Retinal pigment epithelial cell (primary cell): ENCODE measurements around the gene ERICH6.
"Not testable (repeated sequence)": the region's sequence is repeated elsewhere in the genome, so short reads cannot be mapped to it uniquely, and the experiment has no call there.

Experiments
- DNase-seq: peaks from one replicate; pipeline ENCODE4 v3.0.0-alpha.2; 2010; ENCODE audit warnings: low read depth
- H3K4me3 ChIP-seq: 2 replicates; pipeline ENCODE4 v1.5.1; 2011; ENCODE audit warnings: mild to moderate bottlenecking, low read length, control low read depth, moderate library complexity
- TF ChIP-seq, protein P1 (sequence below): conservative IDR thresholded peaks from 2 replicates; pipeline ENCODE4 v1.5.1; 2011; ENCODE audit warnings: low read depth, low read length, control low read depth, inconsistent platforms

ERICH6 gene

DNA sequence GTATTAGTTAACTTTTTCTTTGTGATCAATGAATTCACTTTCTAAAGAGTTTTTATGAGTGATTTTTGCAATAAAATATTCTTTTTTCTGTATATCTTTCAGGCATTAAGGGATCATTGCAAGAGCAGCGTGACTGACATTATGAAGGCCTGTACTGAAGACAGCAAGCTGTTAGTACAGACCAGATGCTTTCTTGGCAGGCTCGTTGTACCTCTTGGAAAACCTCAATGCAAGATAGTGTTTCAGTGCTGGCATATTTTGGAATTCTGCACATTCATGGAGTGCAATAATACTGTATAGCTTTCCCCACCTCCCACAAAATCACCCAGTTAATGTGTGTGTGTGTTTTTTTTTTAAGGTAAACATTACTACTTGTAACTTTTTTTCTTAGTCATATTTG lies 76.2 kb downstream of the ERICH6 start:
- H3K4me3 ChIP-seq, result no peak overlapping the region
- TF ChIP-seq, protein P1, sequence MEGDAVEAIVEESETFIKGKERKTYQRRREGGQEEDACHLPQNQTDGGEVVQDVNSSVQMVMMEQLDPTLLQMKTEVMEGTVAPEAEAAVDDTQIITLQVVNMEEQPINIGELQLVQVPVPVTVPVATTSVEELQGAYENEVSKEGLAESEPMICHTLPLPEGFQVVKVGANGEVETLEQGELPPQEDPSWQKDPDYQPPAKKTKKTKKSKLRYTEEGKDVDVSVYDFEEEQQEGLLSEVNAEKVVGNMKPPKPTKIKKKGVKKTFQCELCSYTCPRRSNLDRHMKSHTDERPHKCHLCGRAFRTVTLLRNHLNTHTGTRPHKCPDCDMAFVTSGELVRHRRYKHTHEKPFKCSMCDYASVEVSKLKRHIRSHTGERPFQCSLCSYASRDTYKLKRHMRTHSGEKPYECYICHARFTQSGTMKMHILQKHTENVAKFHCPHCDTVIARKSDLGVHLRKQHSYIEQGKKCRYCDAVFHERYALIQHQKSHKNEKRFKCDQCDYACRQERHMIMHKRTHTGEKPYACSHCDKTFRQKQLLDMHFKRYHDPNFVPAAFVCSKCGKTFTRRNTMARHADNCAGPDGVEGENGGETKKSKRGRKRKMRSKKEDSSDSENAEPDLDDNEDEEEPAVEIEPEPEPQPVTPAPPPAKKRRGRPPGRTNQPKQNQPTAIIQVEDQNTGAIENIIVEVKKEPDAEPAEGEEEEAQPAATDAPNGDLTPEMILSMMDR, result no peak
- DNase-seq, result no peak

DNA sequence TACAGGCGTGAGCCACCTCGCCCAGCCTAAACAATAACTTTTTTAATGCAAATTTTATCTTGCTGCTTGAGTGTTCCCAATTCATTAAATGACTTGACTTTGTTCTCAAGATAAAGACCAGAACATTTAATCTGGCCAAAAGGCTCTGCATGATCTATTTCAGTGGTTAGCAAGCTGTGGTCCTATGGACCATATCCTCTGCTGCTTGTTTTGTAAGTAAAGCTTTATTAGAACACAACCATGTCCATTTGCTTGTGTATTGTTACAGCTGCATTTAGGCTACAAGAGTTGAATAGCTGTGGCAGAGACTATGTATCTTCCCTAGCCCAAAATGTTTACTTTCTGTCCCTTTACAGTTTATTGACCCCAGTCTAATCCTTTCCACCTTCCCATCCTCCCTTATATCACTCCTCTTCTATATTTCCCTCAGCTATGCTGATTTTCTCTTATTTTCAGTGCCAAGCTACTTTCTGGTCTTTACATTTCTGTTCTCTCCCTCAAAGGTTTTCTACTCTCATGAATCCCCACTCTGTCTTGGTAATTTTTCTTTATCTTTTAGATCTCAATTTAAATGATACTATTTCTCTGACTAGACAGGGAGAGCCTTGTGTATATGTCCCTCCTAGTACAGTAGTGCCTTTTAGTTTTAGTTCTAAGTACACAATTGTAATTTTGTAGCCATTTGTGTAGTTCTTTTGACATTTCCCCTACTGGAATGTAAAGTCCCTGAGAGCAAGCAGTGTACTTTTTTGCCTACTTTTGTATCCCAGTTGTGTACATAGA lies 77.4 kb downstream of the ERICH6 start:
- DNase-seq, result no peak
- no peak overlapping the region for H3K4me3 ChIP-seq
- TF ChIP-seq, protein P1, result no peak

DNA sequence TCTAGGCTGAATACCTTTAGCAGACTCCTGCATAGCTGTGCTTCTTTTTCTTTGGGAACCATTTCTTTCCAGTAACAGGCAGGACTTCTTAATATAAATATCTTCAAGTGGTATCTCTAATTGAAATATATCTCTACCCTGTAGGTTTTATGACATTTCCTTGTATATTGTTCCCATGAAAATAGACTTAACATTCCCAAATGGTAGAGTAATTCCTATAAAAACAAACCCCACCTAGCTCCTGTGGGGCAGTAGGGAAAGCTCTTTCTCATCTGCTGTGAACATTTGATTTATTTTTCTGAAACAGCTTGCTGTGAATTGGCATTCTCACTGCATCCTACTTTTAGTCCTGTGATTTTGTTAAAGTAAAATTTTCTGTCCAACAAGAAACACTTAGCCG lies 79.8 kb downstream of the ERICH6 start:
- TF ChIP-seq, protein P1, result no peak
- H3K4me3 ChIP-seq, result no peak overlapping the region
- DNase-seq, result no peak

- not testable (repeated sequence) for DNase-seq, H3K4me3 ChIP-seq
These were observed 80.8 kb downstream of the ERICH6 start for GRCh38 chr3:150622955-150623354.

DNA sequence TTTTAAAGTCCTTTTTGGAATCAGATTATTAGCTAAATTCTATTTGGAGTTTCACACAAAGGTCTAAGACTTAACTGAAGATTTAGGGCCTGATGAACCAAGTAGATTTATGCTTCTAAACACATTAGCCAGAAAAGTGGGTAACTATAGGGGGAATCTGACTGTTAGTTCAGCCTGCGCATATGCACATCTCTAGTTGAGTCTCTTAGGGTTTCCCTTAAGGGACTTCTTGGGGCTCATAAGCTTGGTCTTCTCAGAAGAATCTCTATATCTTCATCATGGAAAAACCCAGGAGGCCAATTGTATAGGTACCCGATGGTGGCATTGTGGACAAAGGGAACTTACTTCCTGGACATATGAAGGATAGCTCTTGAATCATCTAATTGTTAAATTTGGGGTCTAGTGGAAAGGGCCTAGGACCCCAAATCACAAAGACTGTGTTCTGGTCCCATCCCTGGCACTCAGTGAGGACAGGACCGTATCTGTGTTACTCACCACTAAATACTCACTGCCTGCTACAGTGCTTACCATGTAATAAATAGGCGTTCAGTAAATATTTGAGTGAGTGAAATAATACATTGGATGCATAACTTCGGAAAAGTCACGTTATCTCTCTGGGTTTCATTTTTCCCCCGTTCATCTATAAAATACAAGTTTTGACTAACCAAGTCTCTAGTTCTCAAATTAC lies 83.6 kb downstream of the ERICH6 start:
- TF ChIP-seq, protein P1, result no peak
- no peak for DNase-seq
- no peak overlapping the region for H3K4me3 ChIP-seq

- TF ChIP-seq, protein P1, result no peak
- no peak overlapping the region for H3K4me3 ChIP-seq
- no peak for DNase-seq
These were observed 89.8 kb downstream of the ERICH6 start for GRCh38 chr3:150613709-150614480.

DNA sequence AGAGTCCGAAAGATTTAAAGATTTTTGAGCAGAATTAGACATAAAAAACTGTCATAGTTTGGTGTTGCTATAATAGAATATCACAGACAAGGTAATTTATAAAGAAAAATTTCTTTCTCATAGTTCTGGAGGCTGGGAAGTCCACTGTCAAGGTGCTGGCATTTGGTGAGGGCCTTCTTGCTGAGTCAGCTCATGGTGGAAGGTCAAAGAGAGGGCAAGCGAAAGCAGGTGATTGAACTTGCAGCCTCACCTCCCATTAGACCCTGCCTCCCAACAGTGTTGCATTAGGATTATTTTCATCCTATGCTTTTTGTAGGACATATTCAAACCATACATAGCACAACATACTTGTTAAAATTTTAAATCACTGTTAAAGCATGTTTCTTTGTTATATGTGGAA lies 90.7 kb downstream of the ERICH6 start:
- H3K4me3 ChIP-seq, result no peak overlapping the region
- DNase-seq, result no peak
- TF ChIP-seq, protein P1, result no peak
